GM15510 (cell line): Measurements from ENCODE around the gene ZNF574.

Source experiments
- POLR2A ChIP-seq: IDR thresholded peaks from 3 replicates; pipeline ENCODE4 v1.6.1; 2011; ENCODE audit warnings: borderline replicate concordance; ENCODE audit not compliant: insufficient read length; ENCODE audit errors: extremely low read depth

Gene ZNF574

DNA sequence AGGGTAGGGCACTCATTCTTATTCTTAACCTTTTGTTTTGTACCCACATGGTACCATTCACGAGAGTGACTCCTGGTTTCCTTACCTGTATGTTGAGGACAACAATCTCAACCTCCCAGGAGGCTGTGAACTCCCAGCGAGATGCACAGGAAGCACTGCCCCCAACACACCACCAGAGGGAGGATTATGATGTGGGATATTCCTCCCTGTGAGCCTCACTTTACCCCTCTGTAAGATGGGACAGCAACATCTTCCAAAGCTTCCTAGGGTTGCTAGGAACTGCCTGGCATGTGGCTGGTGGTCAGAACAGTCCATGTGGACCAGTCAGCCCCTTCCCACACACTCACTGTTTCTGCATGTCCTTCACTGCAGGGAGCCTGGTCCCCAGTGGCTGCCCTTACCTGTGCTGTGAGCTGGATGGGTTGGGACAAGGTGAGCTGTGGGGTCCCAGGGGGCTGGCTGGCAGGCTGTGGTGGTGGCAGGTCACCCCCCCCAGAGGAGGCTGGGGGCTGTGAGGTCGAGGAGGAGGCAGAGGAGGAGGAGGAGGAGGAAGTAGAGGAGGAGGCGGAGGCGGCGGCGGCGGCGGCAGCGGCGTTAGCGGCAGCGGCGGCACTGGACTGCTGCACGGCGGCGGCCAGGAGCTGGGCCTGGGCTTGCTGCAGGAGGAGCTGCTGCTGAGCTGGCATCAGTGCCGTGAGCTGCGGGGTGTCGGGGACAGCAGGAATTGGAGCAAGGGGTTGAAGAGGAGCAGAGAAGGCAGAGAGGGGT is 40.5 kb downstream of the ZNF574 start:
- no peak for TF ChIP-seq POLR2A

DNA sequence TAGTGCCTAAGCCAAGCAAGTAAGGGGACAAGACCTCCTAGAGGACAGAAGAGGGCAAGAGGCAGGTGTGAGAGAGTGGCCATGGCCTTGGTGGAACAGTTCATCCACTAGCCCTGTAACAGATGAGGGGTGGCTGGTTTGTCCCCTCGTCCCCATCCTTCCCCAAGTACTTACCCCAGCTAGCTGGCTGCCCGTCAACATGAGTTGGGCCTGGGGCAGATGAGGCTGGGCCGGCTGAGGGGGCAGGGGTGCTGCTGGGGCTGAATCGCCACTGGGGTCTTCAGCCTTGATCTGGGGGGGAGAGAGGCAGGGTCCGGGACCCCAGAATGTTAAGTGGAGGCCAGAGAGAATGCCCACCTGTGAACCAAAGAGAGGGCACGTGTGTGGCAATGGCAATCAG is 41.1 kb downstream of the ZNF574 start:
- no peak for TF ChIP-seq POLR2A

- no peak for TF ChIP-seq POLR2A
Observed at GRCh38 chr19:42120276-42120980, 44.5 kb downstream of the ZNF574 start.

DNA sequence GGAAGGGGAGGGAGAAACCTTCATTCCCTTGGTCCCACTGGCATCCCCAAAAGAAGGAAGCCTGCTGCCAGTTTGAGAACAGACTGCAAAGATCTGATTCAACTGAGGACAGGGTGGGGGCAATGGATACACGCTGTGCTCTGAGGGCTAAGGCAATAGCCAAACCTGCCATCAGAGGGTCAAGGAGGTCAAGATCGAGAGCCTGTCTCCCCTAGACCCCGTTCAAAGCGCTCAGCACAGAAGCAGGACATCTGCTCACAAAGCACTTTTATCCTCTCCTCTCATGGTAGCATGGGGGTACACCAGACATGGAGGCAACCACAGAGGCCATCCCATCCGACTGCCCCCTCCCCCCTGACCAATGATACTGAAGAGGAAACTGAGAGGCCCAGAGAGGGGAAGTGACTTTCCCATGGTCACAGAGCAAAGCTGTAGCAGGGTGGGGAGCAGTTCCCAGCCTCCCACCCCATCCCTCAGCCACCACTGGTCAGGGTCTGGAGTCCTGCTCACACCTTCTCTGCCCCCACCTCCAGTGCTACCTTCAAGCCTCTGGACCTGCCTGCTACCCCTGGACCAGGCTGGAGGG is 45.2 kb downstream of the ZNF574 start:
- TF ChIP-seq POLR2A, result no peak

DNA sequence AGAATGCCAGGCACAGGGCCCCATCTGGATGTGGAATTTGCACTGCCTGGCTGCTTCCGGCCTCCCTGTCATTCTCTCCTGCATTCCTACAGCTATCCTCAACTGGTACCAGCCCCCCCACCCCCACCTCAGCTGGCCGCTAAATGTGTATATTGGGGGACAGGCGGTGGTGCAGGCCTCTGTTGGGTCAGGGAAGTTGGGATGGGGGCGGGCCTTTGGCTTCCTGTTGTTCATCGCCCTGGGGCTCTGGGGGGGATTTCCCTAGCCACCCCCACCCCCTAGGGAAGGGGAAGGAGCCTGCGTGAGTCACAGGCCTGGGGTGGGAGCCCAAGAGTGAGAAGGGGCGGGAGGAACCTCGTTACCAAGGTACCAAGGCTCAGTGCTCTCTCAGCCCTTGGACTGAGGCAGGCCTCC is 45.7 kb downstream of the ZNF574 start:
- TF ChIP-seq POLR2A, result no peak

- peak; percentile 33 for TF ChIP-seq POLR2A
Observed at GRCh38 chr19:42122691-42123607, 47.0 kb downstream of the ZNF574 start.

- TF ChIP-seq POLR2A, result no peak
Observed at GRCh38 chr19:42123765-42124164, 47.8 kb downstream of the ZNF574 start.

- no peak for TF ChIP-seq POLR2A
Observed at GRCh38 chr19:42124386-42124901, 48.5 kb downstream of the ZNF574 start.

DNA sequence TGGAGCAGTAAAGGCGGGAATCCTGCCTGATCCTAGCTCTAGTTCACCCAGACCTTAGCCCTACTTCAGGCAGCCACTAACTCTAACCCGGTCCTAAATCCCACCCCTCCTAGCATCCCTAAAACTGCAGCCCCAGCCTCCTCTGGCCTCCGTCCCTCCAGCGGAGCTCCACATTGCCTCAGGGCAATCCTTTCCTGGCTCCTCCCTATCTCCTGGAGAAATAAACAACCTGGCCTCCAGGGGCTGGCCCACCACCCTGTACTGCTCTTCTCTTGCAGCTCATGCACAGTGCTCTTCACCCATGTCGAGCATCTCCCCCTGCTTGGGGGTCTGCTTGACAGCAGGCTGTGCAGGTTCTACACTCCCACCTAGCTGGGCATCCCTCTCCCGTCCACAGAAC is 49.6 kb downstream of the ZNF574 start:
- no peak for TF ChIP-seq POLR2A

DNA sequence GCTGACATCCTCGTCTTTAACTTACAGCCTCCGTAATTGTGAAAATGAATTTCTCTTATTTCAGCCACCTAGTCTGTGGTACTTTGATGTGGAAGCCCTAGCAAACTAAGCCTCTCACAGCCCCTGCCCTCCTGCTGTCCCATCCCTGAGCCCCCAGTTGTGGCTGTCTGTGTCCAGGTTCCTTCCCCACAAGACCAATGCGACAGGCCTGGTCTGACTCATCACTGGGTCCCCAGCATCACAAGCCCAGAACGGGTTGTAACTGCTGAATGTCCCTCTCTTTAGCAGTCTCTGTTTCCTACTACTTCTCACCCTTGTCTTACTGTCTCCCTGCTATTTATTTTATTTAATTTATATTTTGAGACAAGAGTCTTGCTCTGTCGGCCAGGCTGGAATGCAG is 50.6 kb downstream of the ZNF574 start:
- no peak for TF ChIP-seq POLR2A

GRCh38 chr19:42129399-42130253 is 53.7 kb downstream of the ZNF574 start:
- TF ChIP-seq POLR2A, result peak; percentile 33

GRCh38 chr19:42130254-42130573 is 54.2 kb downstream of the ZNF574 start:
- no peak for TF ChIP-seq POLR2A
